ENCODE data around the gene DIABLO.
"Not testable (repeated sequence)": the region's sequence is repeated elsewhere in the genome, so short reads cannot be mapped to it uniquely, and the experiment has no call there.

DIABLO gene

DNA sequence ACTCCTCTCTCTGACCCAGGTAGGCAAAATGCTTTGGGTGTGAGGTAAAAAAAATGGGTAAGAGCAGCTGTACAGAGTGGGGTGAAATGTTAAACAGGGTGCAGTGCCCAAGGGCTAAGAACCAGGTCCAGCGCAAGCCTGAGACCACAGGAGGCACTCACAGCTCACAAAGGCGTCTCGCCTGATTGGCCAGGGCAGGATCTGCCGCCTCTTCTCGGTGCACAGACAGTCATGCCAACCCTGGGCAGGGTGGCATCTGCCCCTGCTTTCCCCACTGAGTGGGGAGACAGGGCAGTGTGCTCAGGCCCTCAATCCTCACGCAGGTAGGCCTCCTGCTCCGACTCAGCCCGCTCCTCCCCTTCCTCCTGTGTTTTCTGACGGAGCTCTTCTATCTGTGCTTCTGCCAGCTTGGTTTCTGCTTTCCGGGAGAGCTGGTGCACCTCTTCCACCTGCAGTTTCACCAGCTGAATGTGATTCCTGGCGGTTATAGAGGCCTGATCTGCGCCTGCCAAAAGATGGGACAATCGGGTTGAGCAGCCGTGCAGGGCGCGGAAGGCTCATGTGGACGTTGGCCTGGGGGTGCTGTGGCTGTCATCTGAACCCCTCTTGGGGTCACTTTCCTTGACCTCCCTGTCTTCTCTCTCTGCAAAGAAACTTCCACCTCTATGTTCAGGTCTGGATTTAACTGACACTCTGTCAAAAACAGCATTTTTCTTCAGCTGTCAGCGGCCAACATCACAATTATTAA lies 17.6 kb downstream of the DIABLO start:
- no peak for FAIRE-seq

GRCh38 chr12:122207391-122207790 lies 18.5 kb downstream of the DIABLO start:
- no peak for FAIRE-seq

DNA sequence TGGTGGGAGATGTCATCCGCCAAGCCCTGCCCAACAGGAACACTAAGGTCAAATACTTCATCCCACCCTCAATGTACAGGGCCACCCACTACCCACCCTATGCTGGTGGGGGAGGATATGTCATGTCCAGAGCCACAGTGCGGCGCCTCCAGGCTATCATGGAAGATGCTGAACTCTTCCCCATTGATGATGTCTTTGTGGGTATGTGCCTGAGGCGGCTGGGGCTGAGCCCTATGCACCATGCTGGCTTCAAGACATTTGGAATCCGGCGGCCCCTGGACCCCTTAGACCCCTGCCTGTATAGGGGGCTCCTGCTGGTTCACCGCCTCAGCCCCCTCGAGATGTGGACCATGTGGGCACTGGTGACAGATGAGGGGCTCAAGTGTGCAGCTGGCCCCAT lies 18.9 kb downstream of the DIABLO start:
- no peak for FAIRE-seq

DNA sequence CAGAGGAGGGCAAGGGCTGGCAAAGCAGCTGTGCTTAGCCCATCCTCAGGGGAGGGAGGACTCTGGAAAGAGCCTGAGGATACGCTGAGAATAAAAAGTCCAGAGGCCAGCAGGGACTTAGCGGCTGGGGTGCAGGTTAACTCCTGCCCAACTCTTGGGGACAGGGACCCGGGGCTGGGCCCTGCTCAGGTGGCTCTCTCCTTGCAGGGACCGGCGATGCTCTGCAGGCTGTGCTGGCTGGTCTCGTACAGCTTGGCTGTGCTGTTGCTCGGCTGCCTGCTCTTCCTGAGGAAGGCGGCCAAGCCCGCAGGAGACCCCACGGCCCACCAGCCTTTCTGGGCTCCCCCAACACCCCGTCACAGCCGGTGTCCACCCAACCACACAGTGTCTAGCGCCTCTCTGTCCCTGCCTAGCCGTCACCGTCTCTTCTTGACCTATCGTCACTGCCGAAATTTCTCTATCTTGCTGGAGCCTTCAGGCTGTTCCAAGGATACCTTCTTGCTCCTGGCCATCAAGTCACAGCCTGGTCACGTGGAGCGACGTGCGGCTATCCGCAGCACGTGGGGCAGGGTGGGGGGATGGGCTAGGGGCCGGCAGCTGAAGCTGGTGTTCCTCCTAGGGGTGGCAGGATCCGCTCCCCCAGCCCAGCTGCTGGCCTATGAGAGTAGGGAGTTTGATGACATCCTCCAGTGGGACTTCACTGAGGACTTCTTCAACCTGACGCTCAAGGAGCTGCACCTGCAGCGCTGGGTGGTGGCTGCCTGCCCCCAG lies 19.6 kb downstream of the DIABLO start:
- FAIRE-seq, result no peak

- FAIRE-seq, result no peak
Observed at GRCh38 chr12:122205053-122205925, 20.6 kb downstream of the DIABLO start.

DNA sequence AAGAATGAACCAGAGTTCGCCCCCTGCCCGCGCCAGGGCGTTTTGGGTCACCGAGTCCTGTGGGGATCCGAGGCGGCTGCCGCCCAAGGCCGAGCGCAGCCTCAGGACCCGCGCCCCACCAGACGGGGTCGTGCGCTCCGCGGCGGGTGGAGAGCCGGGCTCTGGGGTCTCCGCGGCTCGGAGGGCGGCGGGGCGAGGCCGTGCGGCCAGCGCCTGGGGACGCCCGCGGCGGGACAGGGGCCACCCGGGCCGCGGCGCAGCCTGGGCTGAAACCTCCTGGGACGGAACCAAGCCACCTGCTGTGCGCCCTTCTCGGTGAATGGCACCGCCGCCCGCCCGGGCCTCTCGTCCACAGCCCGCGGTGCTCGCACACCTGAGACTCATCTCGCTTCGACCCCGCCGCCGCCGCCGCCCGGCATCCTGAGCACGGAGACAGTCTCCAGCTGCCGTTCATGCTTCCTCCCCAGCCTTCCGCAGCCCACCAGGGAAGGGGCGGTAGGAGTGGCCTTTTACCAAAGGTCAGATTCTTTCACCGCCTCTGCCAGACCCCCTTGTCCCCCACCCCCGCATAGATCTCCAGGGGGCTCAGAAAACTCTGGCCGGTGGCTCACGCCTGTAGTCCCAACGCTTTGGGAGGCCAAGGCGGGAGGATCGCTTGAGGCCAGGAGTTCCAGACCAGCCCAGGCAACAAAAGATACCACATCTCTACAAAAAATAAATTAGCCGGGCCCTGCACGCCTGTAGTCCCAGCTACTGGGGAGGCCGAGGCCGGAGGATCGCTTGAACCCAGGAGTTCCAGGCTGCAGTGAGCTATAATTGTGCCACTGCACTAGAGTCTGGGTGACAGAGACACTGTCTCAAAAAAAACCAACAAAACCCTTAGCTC lies 21.4 kb downstream of the DIABLO start:
- no peak for FAIRE-seq

GRCh38 chr12:122203301-122204166 lies 22.3 kb downstream of the DIABLO start, which contains the start of gene B3GNT4:
Gene B3GNT4, plus strand, starts transcription at chr12:122203709. Its CDS starts 910 bp downstream, at chr12:122204619.
- FAIRE-seq, result no peak

GRCh38 chr12:122202811-122203210 lies 23.0 kb downstream of the DIABLO start:
- FAIRE-seq, result not testable (repeated sequence)

GRCh38 chr12:122202017-122202416 lies 23.8 kb downstream of the DIABLO start:
- FAIRE-seq, result no peak

DNA sequence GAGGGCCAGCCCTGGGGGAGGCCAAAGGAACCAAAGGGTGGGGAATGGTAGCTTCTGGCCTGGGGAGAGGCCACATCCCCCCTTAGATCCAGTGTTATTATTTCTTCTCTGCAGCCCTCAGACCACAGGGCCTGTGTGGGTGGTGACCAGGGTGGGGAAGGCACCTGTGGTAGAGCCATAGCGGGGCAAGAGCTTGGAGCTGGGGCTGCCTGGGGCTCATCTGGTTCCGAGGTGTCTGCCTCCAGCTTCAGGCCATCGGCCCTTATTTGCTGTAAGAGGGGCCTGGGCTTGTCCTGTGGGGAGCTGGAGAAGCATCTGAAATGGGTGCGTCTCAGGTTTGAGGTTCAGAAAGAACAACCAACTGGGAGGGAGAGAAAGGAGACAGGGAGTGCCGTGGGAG lies 24.5 kb downstream of the DIABLO start:
- no peak for FAIRE-seq

GRCh38 chr12:122200541-122201175 lies 25.2 kb downstream of the DIABLO start:
- no peak for FAIRE-seq

DNA sequence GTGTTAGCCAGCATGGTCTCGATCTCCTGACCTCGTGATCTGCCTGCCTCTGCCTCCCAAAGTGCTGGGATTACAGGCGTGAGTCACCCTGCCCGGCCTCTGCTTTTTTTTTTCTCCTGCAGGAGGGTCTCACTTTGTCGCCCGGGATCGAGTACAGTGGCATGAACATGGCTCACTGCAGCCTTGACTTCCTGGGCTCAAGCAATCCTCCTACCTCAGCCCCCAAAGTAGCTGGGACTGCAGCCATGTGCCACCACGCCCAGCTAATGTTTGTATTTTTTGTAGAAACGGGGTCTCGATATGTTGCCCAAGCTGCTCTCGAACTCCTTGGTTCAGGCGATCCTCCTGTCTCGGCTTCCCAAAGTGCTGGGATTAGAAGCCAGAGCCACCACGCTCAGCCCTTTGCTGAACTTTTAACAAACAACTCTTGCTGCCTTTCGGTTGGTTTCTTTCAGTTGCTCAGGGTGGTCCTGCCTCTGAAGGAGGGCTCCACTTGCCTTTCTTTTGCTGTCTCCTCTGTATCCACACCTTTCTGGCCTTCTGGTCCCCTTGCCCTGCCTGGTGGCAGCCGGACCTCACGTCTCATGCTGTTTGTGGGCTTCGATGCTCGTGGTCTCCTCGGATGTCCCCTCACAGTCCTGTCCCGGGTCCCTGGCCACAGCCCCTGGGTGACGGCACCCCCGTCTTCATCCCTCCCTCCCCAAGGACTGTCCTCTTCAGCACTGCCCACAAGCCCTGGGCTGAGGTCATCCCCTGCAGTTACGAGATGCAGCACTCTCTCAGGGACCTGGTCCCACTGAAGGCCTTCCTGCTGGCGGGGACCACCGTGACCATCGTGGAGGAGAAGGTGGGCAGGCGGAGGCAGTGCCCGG lies 26.1 kb downstream of the DIABLO start:
- no peak for FAIRE-seq

- FAIRE-seq, result no peak
Observed at GRCh38 chr12:122197612-122197966, 28.3 kb downstream of the DIABLO start.

GRCh38 chr12:122195405-122195804 lies 30.4 kb downstream of the DIABLO start:
- no peak for FAIRE-seq

DNA sequence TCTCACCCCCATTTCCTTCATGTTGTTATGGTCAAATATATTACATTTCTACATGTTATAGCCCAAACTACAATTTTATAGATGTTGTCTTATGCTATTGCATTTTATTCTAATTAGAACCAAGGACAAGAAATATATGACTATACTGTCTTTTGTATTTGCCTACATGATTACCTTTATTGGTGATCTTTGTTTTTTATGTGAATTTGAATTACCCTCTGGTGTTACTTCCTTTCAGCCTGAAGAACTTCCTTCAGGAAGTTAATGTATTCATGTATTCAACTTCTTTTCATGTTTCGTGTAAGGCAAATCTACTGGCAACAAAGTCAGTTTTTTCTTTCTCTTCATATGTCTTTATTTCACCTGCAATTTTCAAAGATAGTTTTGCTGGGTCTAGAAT lies 31.0 kb downstream of the DIABLO start:
- FAIRE-seq, result no peak

DNA sequence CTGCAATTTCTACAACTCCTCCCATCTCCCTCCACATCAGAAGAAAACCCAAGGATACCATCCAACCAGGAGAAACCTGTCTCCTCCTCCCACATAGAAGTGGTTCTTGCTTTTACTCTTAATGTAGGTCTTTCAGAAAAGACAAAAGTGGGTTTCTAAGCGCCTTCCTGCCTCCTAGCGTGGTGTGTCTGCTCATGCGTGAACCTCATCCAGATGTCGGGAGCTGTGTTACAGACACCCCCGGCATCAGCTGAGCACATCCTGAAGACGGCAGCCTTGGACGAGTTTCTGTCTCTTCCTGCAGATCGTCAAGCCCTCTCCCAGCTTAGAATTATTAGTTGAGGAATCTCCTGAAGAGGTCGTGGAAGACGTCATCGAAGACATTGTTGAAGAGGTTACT lies 33.4 kb downstream of the DIABLO start:
- FAIRE-seq, result no peak

- FAIRE-seq, result peak; percentile 21
Observed at GRCh38 chr12:122190842-122191668, 34.8 kb downstream of the DIABLO start.

GRCh38 chr12:122189626-122190475 lies 36.0 kb downstream of the DIABLO start:
- FAIRE-seq, result no peak

Data from A204.1 (cell line).